Subcutaneous abdominal adipose tissue (tissue), 5 donors: ENCODE measurements around the gene ARID3A.

Source experiments
- H3K27ac ChIP-seq: one replicate; pipeline ENCODE4 v1.7.0; 2013; ENCODE audit warnings: low read depth, mild to moderate bottlenecking, inconsistent platforms, low read length, moderate library complexity
- H3K27me3 ChIP-seq, 5 donors: one replicate each; pipeline ENCODE4 v1.7.0; 2013; ENCODE audit warnings: low read length in 5 of 5, inconsistent platforms in 1 of 5; ENCODE audit not compliant: control insufficient read depth in 5 of 5, insufficient read depth in 4 of 5
- H3K36me3 ChIP-seq, 5 donors: one replicate each; pipeline ENCODE4 v1.7.0; 2013; ENCODE audit warnings: low read length in 5 of 5; ENCODE audit not compliant: control insufficient read depth in 5 of 5, insufficient read depth in 5 of 5
- H3K4me1 ChIP-seq, 5 donors: one replicate each; pipeline ENCODE4 v1.7.0; 2013; ENCODE audit warnings: low read length in 5 of 5, mild to moderate bottlenecking in 3 of 5, moderate library complexity in 1 of 5; ENCODE audit not compliant: control insufficient read depth in 5 of 5, insufficient read depth in 5 of 5
- H3K4me3 ChIP-seq, 5 donors: one replicate each; pipeline ENCODE4 v1.7.0; 2013; ENCODE audit warnings: low read length in 5 of 5, low read depth in 1 of 5
- H3K9ac ChIP-seq, 5 donors: one replicate each; pipeline ENCODE4 v1.7.0; 2013; ENCODE audit warnings: low read length in 5 of 5, mild to moderate bottlenecking in 4 of 5, moderate library complexity in 3 of 5
- H3K9me3 ChIP-seq, 5 donors: one replicate each; pipeline ENCODE4 v1.7.0; 2013; ENCODE audit warnings: low read length in 5 of 5; ENCODE audit not compliant: control insufficient read depth in 5 of 5
- donor health status: healthy.
- donor health status: healthy.
- donor health status: healthy.
- donor health status: healthy.
- donor health status: healthy.

Gene ARID3A

GRCh38 chr19:993361-993830 is 67.6 kb downstream of the ARID3A start:
- Histone ChIP-seq H3K27ac (peak overlapping the region; percentile 26), H3K9ac (peak overlapping the region in 1 of 5 donors; percentile 54), H3K9me3 (no peaks in the 10 kb centered on the region), H3K4me3 (no peak overlapping the region), H3K4me1 (peaks cover 0 to 62% (median 34%) of the 10 kb centered on the region in 5 donors), H3K27me3 (peaks cover 13 to 22% (median 20%) of the 10 kb centered on the region in 5 donors), H3K36me3 (peaks cover 0 to 44% (median 22%) of the 10 kb centered on the region in 5 donors)

- H3K27ac ChIP-seq = peak overlapping the region; percentile 26
- no peak overlapping the region for H3K9ac ChIP-seq
- H3K4me1 ChIP-seq = peaks cover 0 to 62% (median 34%) of the 10 kb centered on the region in 5 donors
- peaks cover 0 to 40% (median 18%) of the 10 kb centered on the region in 5 donors for H3K36me3 ChIP-seq
- H3K27me3 ChIP-seq = peaks cover 16 to 25% (median 23%) of the 10 kb centered on the region in 5 donors
- H3K4me3 ChIP-seq = no peak overlapping the region
- H3K9me3 ChIP-seq = no peaks in the 10 kb centered on the region
Measured at GRCh38 chr19:993831-994393, 68.1 kb downstream of the ARID3A start.

- H3K4me1 ChIP-seq = peaks cover 0 to 62% (median 34%) of the 10 kb centered on the region in 5 donors
- H3K9me3 ChIP-seq = no peaks in the 10 kb centered on the region
- H3K27ac ChIP-seq = no peak overlapping the region
- no peak overlapping the region for H3K9ac ChIP-seq
- no peak overlapping the region for H3K4me3 ChIP-seq
- peaks cover 0 to 36% (median 15%) of the 10 kb centered on the region in 5 donors for H3K36me3 ChIP-seq
- H3K27me3 ChIP-seq = peaks cover 22 to 31% (median 29%) of the 10 kb centered on the region in 5 donors
Measured at GRCh38 chr19:994516-994915, 68.7 kb downstream of the ARID3A start.

GRCh38 chr19:995051-995827 is 69.4 kb downstream of the ARID3A start:
- H3K36me3 ChIP-seq = peaks cover 0 to 29% (median 12%) of the 10 kb centered on the region in 5 donors
- no peak overlapping the region for H3K27ac ChIP-seq
- peaks cover 0 to 57% (median 34%) of the 10 kb centered on the region in 5 donors for H3K4me1 ChIP-seq
- H3K9ac ChIP-seq = no peak overlapping the region
- no peaks in the 10 kb centered on the region for H3K9me3 ChIP-seq
- peaks cover 23 to 31% (median 31%) of the 10 kb centered on the region in 5 donors for H3K27me3 ChIP-seq
- H3K4me3 ChIP-seq = no peak overlapping the region

- Histone ChIP-seq H3K27me3 (peaks cover 29 to 39% (median 35%) of the 10 kb centered on the region in 5 donors), H3K4me3 (peak overlapping the region in 1 of 5 donors; percentile 11), H3K36me3 (peaks cover 0 to 20% (median 4%) of the 10 kb centered on the region in 5 donors), H3K4me1 (peaks cover 0 to 52% (median 40%) of the 10 kb centered on the region in 5 donors), H3K9me3 (no peaks in the 10 kb centered on the region), H3K27ac (no peak overlapping the region), H3K9ac (no peak overlapping the region)
Measured at GRCh38 chr19:996051-996838, 70.4 kb downstream of the ARID3A start.

- H3K27ac ChIP-seq = no peak overlapping the region
- H3K9ac ChIP-seq = no peak overlapping the region
- H3K36me3 ChIP-seq = peaks cover 0 to 10% (median under 1%) of the 10 kb centered on the region in 5 donors
- peaks cover 0 to 49% (median 42%) of the 10 kb centered on the region in 5 donors for H3K4me1 ChIP-seq
- H3K9me3 ChIP-seq = no peaks in the 10 kb centered on the region
- H3K27me3 ChIP-seq = peaks cover 32 to 50% (median 40%) of the 10 kb centered on the region in 5 donors
- no peak overlapping the region for H3K4me3 ChIP-seq
Measured at GRCh38 chr19:998064-998463, 72.2 kb downstream of the ARID3A start.

- H3K9me3 ChIP-seq = no peaks in the 10 kb centered on the region
- H3K27ac ChIP-seq = no peak overlapping the region
- H3K27me3 ChIP-seq = peaks cover 34 to 52% (median 40%) of the 10 kb centered on the region in 5 donors
- no peak overlapping the region for H3K9ac ChIP-seq
- H3K36me3 ChIP-seq = peaks cover 0 to 2% (median 0%) of the 10 kb centered on the region in 5 donors
- H3K4me1 ChIP-seq = peaks cover 0 to 37% (median 29%) of the 10 kb centered on the region in 5 donors
- H3K4me3 ChIP-seq = no peak overlapping the region
Measured at GRCh38 chr19:999379-999719, 73.5 kb downstream of the ARID3A start.

GRCh38 chr19:1000095-1000494 is 74.3 kb downstream of the ARID3A start, which contains the start of gene GRIN3B:
Gene GRIN3B, plus strand, starts transcription at chr19:1000419. Its CDS starts 19 bp downstream, at chr19:1000438.
- Histone ChIP-seq H3K4me3 (no peak within 1 kb of the TSS), H3K9ac (no peak within 1 kb of the TSS), H3K27ac (no peak within 1 kb of the TSS), H3K9me3 (no peaks in the 10 kb centered on the region), H3K36me3 (no peaks in the 10 kb centered on the region), H3K4me1 (peaks cover 0 to 33% (median 22%) of the 10 kb centered on the region in 5 donors), H3K27me3 (peaks cover 34 to 52% (median 40%) of the 10 kb centered on the region in 5 donors)

GRCh38 chr19:1000591-1001537 is 75.0 kb downstream of the ARID3A start:
- Histone ChIP-seq H3K27ac (no peak overlapping the region), H3K4me3 (peak overlapping the region in 1 of 5 donors; percentile 32), H3K9me3 (no peaks in the 10 kb centered on the region), H3K27me3 (peaks cover 33 to 48% (median 35%) of the 10 kb centered on the region in 5 donors), H3K9ac (no peak overlapping the region), H3K36me3 (no peaks in the 10 kb centered on the region), H3K4me1 (peaks cover 0 to 26% (median 14%) of the 10 kb centered on the region in 5 donors)
